ENCODE measurements around the gene BICC1.

Gene BICC1

GRCh38 chr10:58513188-58514110, 777 bp downstream of the BICC1 start:
- in situ Hi-C loops (cut with HindIII; ENCODE audit: low pct_ligation_motif_present, low pct_unique_long_range_greater_than_20kb, low sequenced_read_pairs) = no loop called here
- DNase-seq = peak; percentile 96

- peak; percentile 42 for DNase-seq
- in situ Hi-C loops (cut with HindIII; ENCODE audit: low pct_ligation_motif_present, low pct_unique_long_range_greater_than_20kb, low sequenced_read_pairs) = no loop called here
These were observed 1.6 kb downstream of the BICC1 start for GRCh38 chr10:58514111-58514770.

- in situ Hi-C loops (cut with HindIII; ENCODE audit: low pct_ligation_motif_present, low pct_unique_long_range_greater_than_20kb, low sequenced_read_pairs) = no loop called here
- DNase-seq = peak; percentile 58
These were observed 2.7 kb downstream of the BICC1 start for GRCh38 chr10:58515291-58515941.

GRCh38 chr10:58516119-58516518, 3.4 kb downstream of the BICC1 start:
- in situ Hi-C loops (cut with HindIII; ENCODE audit: low pct_ligation_motif_present, low pct_unique_long_range_greater_than_20kb, low sequenced_read_pairs) = no loop called here
- DNase-seq = peak; percentile 97

GRCh38 chr10:58516671-58517070, 4.0 kb downstream of the BICC1 start:
- peak; percentile 27 for DNase-seq
- in situ Hi-C loops (cut with HindIII; ENCODE audit: low pct_ligation_motif_present, low pct_unique_long_range_greater_than_20kb, low sequenced_read_pairs) = no loop called here

GRCh38 chr10:58517081-58517480, 4.4 kb downstream of the BICC1 start:
- in situ Hi-C loops (cut with HindIII; ENCODE audit: low pct_ligation_motif_present, low pct_unique_long_range_greater_than_20kb, low sequenced_read_pairs) = no loop called here
- DNase-seq = peak; percentile 77

- in situ Hi-C loops (cut with HindIII; ENCODE audit: low pct_ligation_motif_present, low pct_unique_long_range_greater_than_20kb, low sequenced_read_pairs) = no loop called here
- DNase-seq = peak; percentile 41
These were observed 5.1 kb downstream of the BICC1 start for GRCh38 chr10:58517491-58518355.

- peak; percentile 97 for DNase-seq
- in situ Hi-C loops (cut with HindIII; ENCODE audit: low pct_ligation_motif_present, low pct_unique_long_range_greater_than_20kb, low sequenced_read_pairs) = no loop called here
These were observed 6.1 kb downstream of the BICC1 start for GRCh38 chr10:58518775-58519174.

GRCh38 chr10:58529077-58529728, 16.5 kb downstream of the BICC1 start:
- no peak for DNase-seq
- in situ Hi-C loops (cut with HindIII; ENCODE audit: low pct_ligation_motif_present, low pct_unique_long_range_greater_than_20kb, low sequenced_read_pairs) = no loop called here

- in situ Hi-C loops (cut with HindIII; ENCODE audit: low pct_ligation_motif_present, low pct_unique_long_range_greater_than_20kb, low sequenced_read_pairs) = no loop called here
- DNase-seq = peak; percentile 82
These were observed 18.5 kb downstream of the BICC1 start for GRCh38 chr10:58531084-58531695.

- DNase-seq = no peak
- in situ Hi-C loops (cut with HindIII; ENCODE audit: low pct_ligation_motif_present, low pct_unique_long_range_greater_than_20kb, low sequenced_read_pairs) = no loop called here
These were observed 22.6 kb downstream of the BICC1 start for GRCh38 chr10:58535311-58535710.

GRCh38 chr10:58543141-58543540, 30.5 kb downstream of the BICC1 start:
- no peak for DNase-seq
- in situ Hi-C loops (cut with HindIII; ENCODE audit: low pct_ligation_motif_present, low pct_unique_long_range_greater_than_20kb, low sequenced_read_pairs) = no loop called here

- DNase-seq = no peak
- in situ Hi-C loops (cut with HindIII; ENCODE audit: low pct_ligation_motif_present, low pct_unique_long_range_greater_than_20kb, low sequenced_read_pairs) = no loop called here
These were observed 31.5 kb downstream of the BICC1 start for GRCh38 chr10:58544135-58544534.

- in situ Hi-C loops (cut with HindIII; ENCODE audit: low pct_ligation_motif_present, low pct_unique_long_range_greater_than_20kb, low sequenced_read_pairs) = no loop called here
- DNase-seq = no peak
These were observed 32.8 kb downstream of the BICC1 start for GRCh38 chr10:58545427-58545826.

GRCh38 chr10:58546137-58546536, 33.5 kb downstream of the BICC1 start:
- DNase-seq = no peak
- in situ Hi-C loops (cut with HindIII; ENCODE audit: low pct_ligation_motif_present, low pct_unique_long_range_greater_than_20kb, low sequenced_read_pairs) = no loop called here

GRCh38 chr10:58546722-58547445, 34.2 kb downstream of the BICC1 start:
- no peak for DNase-seq
- in situ Hi-C loops (cut with HindIII; ENCODE audit: low pct_ligation_motif_present, low pct_unique_long_range_greater_than_20kb, low sequenced_read_pairs) = no loop called here

- DNase-seq = no peak
- in situ Hi-C loops (cut with HindIII; ENCODE audit: low pct_ligation_motif_present, low pct_unique_long_range_greater_than_20kb, low sequenced_read_pairs) = no loop called here
These were observed 35.3 kb downstream of the BICC1 start for GRCh38 chr10:58547963-58548362.
